Heart right ventricle (tissue), 16 donors: ENCODE data around the gene OR2T8. TPM values are rescaled to one million over a fixed set of nuclear protein-coding genes. Genes with fewer than 3 reads are reported as not detected.

ENCODE experiments used
- ATAC-seq, 8 donors: fragments of 200-7000 bp; cut with Tn5 transposase; one replicate each; pipeline ENCODE4 v1.9.1; 2020; ENCODE audit warnings: mild to moderate bottlenecking in 8 of 8, moderate library complexity in 8 of 8, moderate number of reproducible peaks in 1 of 8
- DNase-seq, 2 donors: peaks; one replicate each; pipeline ENCODE4 v3.0.0-alpha.2; 2020
- H3K27ac ChIP-seq, 10 donors: fragments of 200-600 bp; sonication (generic) in 2 of 10; one replicate each; pipeline versions ENCODE4 v1.5.0 to v1.8.0; 2020 to 2022; ENCODE audit warnings: mild to moderate bottlenecking in 3 of 10
- H3K27me3 ChIP-seq, 7 donors: fragments of 200-600 bp; one replicate each; pipeline ENCODE4 v1.8.0; 2021 to 2022; ENCODE audit warnings: mild to moderate bottlenecking in 2 of 7
- H3K36me3 ChIP-seq, 9 donors: fragments of 200-600 bp; sonication (generic) in 1 of 9; one replicate each; pipeline versions ENCODE4 v1.5.0 to v1.8.0; 2020 to 2022; ENCODE audit warnings: mild to moderate bottlenecking in 2 of 9
- H3K4me1 ChIP-seq, 9 donors: fragments of 200-600 bp; sonication (generic) in 1 of 9; one replicate each; pipeline versions ENCODE4 v1.5.0 to v1.8.0; 2020 to 2022; ENCODE audit warnings: mild to moderate bottlenecking in 4 of 9
- H3K4me3 ChIP-seq, 10 donors: fragments of 200-600 bp; sonication (generic) in 2 of 10; one replicate each; pipeline versions ENCODE4 v1.5.0 to v1.8.0; 2020 to 2022; ENCODE audit warnings: mild to moderate bottlenecking in 7 of 10, moderate library complexity in 2 of 10
- H3K9me3 ChIP-seq, 11 donors: fragments of 200-600 bp in 10 of 11; sonication (generic) in 2 of 11; one replicate each; pipeline versions ENCODE4 v1.5.0 to v1.8.0; 2013 to 2022; ENCODE audit warnings: mild to moderate bottlenecking in 2 of 11, control low read depth in 1 of 11, moderate library complexity in 1 of 11
- CTCF ChIP-seq, 9 donors: fragments of 200-600 bp; sonication (generic) in 2 of 9; IDR thresholded peaks; one replicate each; pipeline versions ENCODE4 v1.5.0 to v1.8.0; 2021 to 2022; ENCODE audit warnings: antibody characterized with exemption in 9 of 9, mild to moderate bottlenecking in 5 of 9, moderate library complexity in 1 of 9
- WGBS, 2 donors: extraction: QIAGEN DNeasy Blood & Tissue Kit; methylation state at CpG; one replicate each; pipeline ENCODE4 v1.1.7; 2013; ENCODE audit warnings: inconsistent platforms in 1 of 2; 5-methylcytosine and 5-hydroxymethylcytosine counted together
- intact Hi-C, 10 donors: fragments of 100-400 bp; cut with DNase I; formaldehyde crosslinking; loops; one replicate each; pipeline versions ENCODE4 v1.11.1 to v1.14.2; 2022
- polyA plus RNA-seq, 2 donors: library from polyadenylated mRNA; stranded (reverse); fragments of 200-250 nt; gene quantifications; one replicate each; pipeline ENCODE4 v1.2.3, GENCODE V29; 2013
- total RNA-seq, 10 donors: library from RNA; stranded (reverse); fragmentation: NEBNext Ultra II Directional in 3 of 10; extraction: Animal tissue kit (Norgen Biotek cat#: 25700) in 3 of 10; gene quantifications; one replicate each; pipeline versions ENCODE4 v1.2.1 to v1.2.4, GENCODE V29; 2021 to 2023
- donor health status: Arrhythmogenic right ventricular cardiomyopathy.
- donor health status: ischemic (EF 13 %, LVEDD 7.1; RV severe dilation, severe dysfunction).
- donor health status: healthy with polysubstance abuse.
- donor health status: DM: no; HTN: yes; CAD: no.
- donor health status: DM: no; HTN: no; CAD: no.
- donor health status: ischemic (EF 25% LVEDD 6.9; RV normal size, moderate dysfunction).
- donor health status: ischemic (EF 25% LVEDD 5.7; RV mildly dilated, moderate dysfunction).
- donor health status: healthy.
- donor health status: DM: yes; HTN: yes; CAD: no.
- donor health status: Ischemic cardiomyopathy.
- donor health status: ischemic (EF 35%, LVEDD 5.7; RV mildly dilated, moderate dysfunction).
- donor health status: nonischemic (EF 11% LVEDD 7.7; RV severe dilation, severe dysfunction).
- donor health status: DM: yes; HTN: yes; CAD: no.
- donor health status: PGD.
- donor health status: ischemic (EF 29% LVEDD 5.4; RV normal size, mild dysfunction).
- donor health status: nonischemic (EF 23%, LVEDD 6.1; RV moderate dilation, normal function).

Gene OR2T8
- total and polyA plus RNA-seq, 12 donors, result not detected

DNA sequence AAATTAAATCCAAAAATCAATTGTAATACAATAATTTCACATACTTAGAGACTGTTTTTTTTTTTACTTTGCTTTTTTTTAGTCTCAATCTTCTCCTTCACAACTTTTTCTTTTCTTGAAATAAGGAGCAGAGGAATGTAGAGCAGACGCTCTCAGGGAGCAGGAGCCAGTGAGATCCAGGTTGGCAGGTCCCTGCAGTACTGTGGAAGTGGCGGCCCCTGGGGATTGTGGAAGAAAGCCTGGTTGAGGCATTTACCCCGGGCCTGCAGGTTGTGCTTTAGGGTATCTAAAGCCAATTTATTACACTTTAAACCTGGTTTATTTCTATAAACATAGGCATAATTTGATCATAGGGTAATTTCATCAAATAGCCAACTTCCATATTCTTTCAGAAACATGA lies 3.9 kb downstream of the OR2T8 start:
- no peak for DNase-seq
- no peak for TF ChIP-seq CTCF (IDR thresholded peaks at IDR 0.05)
- no peak for ATAC-seq
- H3K4me1 ChIP-seq, result no peaks in the 10 kb centered on the region
- H3K9me3 ChIP-seq, result no peaks in the 10 kb centered on the region
- H3K27ac ChIP-seq, result no peak overlapping the region
- intact Hi-C loops, result no loop called here
- no peak overlapping the region for H3K4me3 ChIP-seq
- H3K36me3 ChIP-seq, result no peaks in the 10 kb centered on the region
- no peaks in the 10 kb centered on the region for H3K27me3 ChIP-seq
- 58 to 64% methylated on average over 3 of the region's 3 CpGs for WGBS, 2 donors

GRCh38 chr1:247924868-247925267 lies 4.8 kb downstream of the OR2T8 start, which contains the start of gene OR2AJ1:
Gene OR2AJ1 (plus strand): TSS chr1:247924889. CDS start chr1:247933769, 8,880 bp downstream.
- H3K36me3 ChIP-seq, result no peaks in the 10 kb centered on the region
- no peaks in the 10 kb centered on the region for H3K27me3 ChIP-seq
- no peaks in the 10 kb centered on the region for H3K9me3 ChIP-seq
- ATAC-seq (no peak), DNase-seq (no peak)
- no peaks in the 10 kb centered on the region for H3K4me1 ChIP-seq
- H3K27ac ChIP-seq, result no peak within 1 kb of the TSS
- TF ChIP-seq CTCF (IDR thresholded peaks at IDR 0.05), result no peak
- intact Hi-C loops, result no loop called here
- WGBS, 2 donors, result 85 to 88% methylated on average over 9 of the region's 9 CpGs
- no peak within 1 kb of the TSS for H3K4me3 ChIP-seq

- Histone ChIP-seq H3K36me3 (no peaks in the 10 kb centered on the region), H3K27ac (no peak overlapping the region), H3K9me3 (peaks cover 0 to 11% (median 0%) of the 10 kb centered on the region in 11 donors), H3K4me1 (no peaks in the 10 kb centered on the region), H3K4me3 (no peak overlapping the region), H3K27me3 (peaks cover 0 to 14% (median 0%) of the 10 kb centered on the region in 7 donors)
- intact Hi-C loops, result no loop called here
- ATAC-seq (no peak), DNase-seq (no peak)
- TF ChIP-seq CTCF (IDR thresholded peaks at IDR 0.05), result no peak
- 92 to 93% methylated on average over 8 of the region's 8 CpGs for WGBS, 2 donors
Measured at GRCh38 chr1:247933989-247934388, 13.9 kb downstream of the OR2T8 start.

DNA sequence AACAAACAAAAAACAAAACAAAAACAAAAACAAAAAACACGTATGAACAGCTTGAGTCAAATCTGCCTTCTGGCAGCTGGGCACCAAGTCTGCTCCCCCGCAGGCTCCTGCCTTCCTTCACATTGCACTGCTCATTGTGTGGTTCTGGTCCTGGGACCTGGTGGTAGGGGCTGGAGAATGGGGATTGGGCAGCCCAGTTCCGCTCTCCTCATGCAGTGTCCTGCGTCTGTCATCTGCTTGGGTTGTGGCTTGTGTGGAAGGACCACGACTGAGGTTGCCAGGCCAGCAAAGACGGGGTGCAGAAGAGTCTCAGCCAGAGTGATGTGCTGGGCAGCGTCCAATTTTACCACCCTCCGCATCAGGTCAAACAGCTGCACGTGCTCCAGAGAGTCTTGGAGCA lies 15.7 kb downstream of the OR2T8 start:
- DNase-seq (no peak), ATAC-seq (no peak)
- Histone ChIP-seq H3K36me3 (no peaks in the 10 kb centered on the region), H3K27me3 (peaks cover 0 to 15% (median 0%) of the 10 kb centered on the region in 7 donors), H3K4me1 (no peaks in the 10 kb centered on the region), H3K4me3 (no peak overlapping the region), H3K9me3 (peaks cover 0 to 11% (median 0%) of the 10 kb centered on the region in 11 donors), H3K27ac (no peak overlapping the region)
- intact Hi-C loops, result no loop called here
- TF ChIP-seq CTCF (IDR thresholded peaks at IDR 0.05), result no peak
- 90% methylated on average over 9 of the region's 9 CpGs for WGBS, 2 donors
